ENCODE results near the gene C6orf141. TPM values are rescaled to one million over a fixed set of nuclear protein-coding genes. Genes with fewer than 3 reads are reported as not detected.
A peak's percentile ranks its signal among the peaks of the same experiment; 100 is the strongest.

The C6orf141 gene
- total RNA-seq, 4 donors from 2014 or later = 1.0 to 7.8 (median 1.5) TPM; not detected in 1

GRCh38 chr6:49565261-49565660 lies 14.8 kb downstream of the C6orf141 start:
- no peaks in the 10 kb centered on the region for H3K4me1 ChIP-seq

GRCh38 chr6:49565855-49566254 lies 15.4 kb downstream of the C6orf141 start:
- TF ChIP-seq POLR2A (IDR thresholded peaks at IDR 0.05) (no peak), CTCF (IDR thresholded peaks at IDR 0.05 in 4 of 5, conservative IDR thresholded peaks at IDR 0.05 in 1 of 5) (no peak)
- H3K4me1 ChIP-seq = no peaks in the 10 kb centered on the region
- intact Hi-C loops (cut with DNase I; ENCODE audit: low total_unique reads) (no loop called here), in situ Hi-C loops (cut with MboI; ENCODE audit: low sequenced_read_pairs in 4 of 4) (no loop called here)
- H3K36me3 ChIP-seq = no peaks in the 10 kb centered on the region
- H3K9me3 ChIP-seq = no peaks in the 10 kb centered on the region
- ATAC-seq = peak; percentile 36
- no peak overlapping the region for H3K4me3 ChIP-seq
- H3K27ac ChIP-seq = peak overlapping the region in 3 of 4 donors; percentile 41 to 69 (median 66)
- no peaks in the 10 kb centered on the region for H3K27me3 ChIP-seq
- no peak for DNase-seq

More at GRCh38 chr6:49565261-49565660, 14.8 kb downstream of the C6orf141 start:
- ATAC-seq (no peak), DNase-seq (no peak)
- in situ Hi-C loops (cut with MboI; ENCODE audit: low sequenced_read_pairs in 4 of 4) = no loop called here
- H3K36me3 ChIP-seq = no peaks in the 10 kb centered on the region
- intact Hi-C loops (cut with DNase I; ENCODE audit: low total_unique reads) = no loop called here
- H3K27me3 ChIP-seq = no peaks in the 10 kb centered on the region
- H3K9me3 ChIP-seq = no peaks in the 10 kb centered on the region
- no peak for TF ChIP-seq POLR2A (IDR thresholded peaks at IDR 0.05)
- no peak for TF ChIP-seq CTCF (IDR thresholded peaks at IDR 0.05 in 4 of 5, conservative IDR thresholded peaks at IDR 0.05 in 1 of 5)
- peak overlapping the region in 3 of 4 donors; percentile 36 to 66 (median 52) for H3K27ac ChIP-seq
- H3K4me3 ChIP-seq = no peak overlapping the region

GRCh38 chr6:49570474-49571079 lies 20.1 kb downstream of the C6orf141 start:
- in situ Hi-C loops (cut with MboI; ENCODE audit: low sequenced_read_pairs in 4 of 4) (no loop called here), intact Hi-C loops (cut with DNase I; ENCODE audit: low total_unique reads) (no loop called here)
- H3K36me3 ChIP-seq = no peaks in the 10 kb centered on the region
- no peak for ATAC-seq
- no peaks in the 10 kb centered on the region for H3K27me3 ChIP-seq
- no peaks in the 10 kb centered on the region for H3K9me3 ChIP-seq
- peak overlapping the region in 1 of 4 donors; percentile 27 for H3K27ac ChIP-seq
- DNase-seq = no peak
- H3K4me1 ChIP-seq = no peaks in the 10 kb centered on the region
- TF ChIP-seq CTCF (IDR thresholded peaks at IDR 0.05 in 4 of 5, conservative IDR thresholded peaks at IDR 0.05 in 1 of 5) (peak in 1 of 5 experiments; percentile 9), POLR2A (IDR thresholded peaks at IDR 0.05) (no peak)
- H3K4me3 ChIP-seq = no peak overlapping the region

- no peak overlapping the region for H3K4me3 ChIP-seq
- H3K27ac ChIP-seq = no peak overlapping the region
- TF ChIP-seq CTCF (IDR thresholded peaks at IDR 0.05 in 4 of 5, conservative IDR thresholded peaks at IDR 0.05 in 1 of 5) (no peak), POLR2A (IDR thresholded peaks at IDR 0.05) (no peak)
- intact Hi-C loops (cut with DNase I; ENCODE audit: low total_unique reads) = no loop called here
- H3K27me3 ChIP-seq = no peaks in the 10 kb centered on the region
- in situ Hi-C loops (cut with MboI; ENCODE audit: low sequenced_read_pairs in 4 of 4) = no loop called here
- no peaks in the 10 kb centered on the region for H3K4me1 ChIP-seq
- H3K36me3 ChIP-seq = no peaks in the 10 kb centered on the region
- ATAC-seq (no peak), DNase-seq (no peak)
- no peaks in the 10 kb centered on the region for H3K9me3 ChIP-seq
These were observed 26.1 kb downstream of the C6orf141 start for GRCh38 chr6:49576618-49577017.

- no peak overlapping the region for H3K4me3 ChIP-seq
- H3K36me3 ChIP-seq = no peaks in the 10 kb centered on the region
- DNase-seq (no peak), ATAC-seq (no peak)
- intact Hi-C loops (cut with DNase I; ENCODE audit: low total_unique reads) (no loop called here), in situ Hi-C loops (cut with MboI; ENCODE audit: low sequenced_read_pairs in 4 of 4) (no loop called here)
- H3K9me3 ChIP-seq = no peaks in the 10 kb centered on the region
- H3K27ac ChIP-seq = no peak overlapping the region
- no peaks in the 10 kb centered on the region for H3K4me1 ChIP-seq
- TF ChIP-seq CTCF (IDR thresholded peaks at IDR 0.05 in 4 of 5, conservative IDR thresholded peaks at IDR 0.05 in 1 of 5) (no peak), POLR2A (IDR thresholded peaks at IDR 0.05) (no peak)
- H3K27me3 ChIP-seq = no peaks in the 10 kb centered on the region
These were observed 29.2 kb downstream of the C6orf141 start for GRCh38 chr6:49579649-49580048.

Measured in gastrocnemius medialis (tissue), 4 donors.